ENCODE measurements around the gene CAPS. TPM values are rescaled to one million over a fixed set of nuclear protein-coding genes. Genes with fewer than 3 reads are reported as not detected.

CAPS gene
- total RNA-seq, 1 experiment from 2014 or later = 5.3 TPM

GRCh38 chr19:5957170-5957569 lies 43.1 kb downstream of the CAPS start:
- H3K4me3 Mint-ChIP-seq = no peak overlapping the region
- H3K27ac Mint-ChIP-seq = no peak overlapping the region
- CTCF ChIA-PET = interaction anchor here (1.3 to 5.2 kb wide), 2 partner anchors 11 to 65 kb away, joined by 3 to 41 read pairs; no protein-coding TSS in a partner anchor
- no peaks in the 10 kb centered on the region for H3K27me3 Mint-ChIP-seq (ENCODE audit: low read depth)
- peaks cover 84% of the 10 kb centered on the region for H3K4me1 Mint-ChIP-seq
- POLR2A ChIA-PET = no interaction called here
- no peaks in the 10 kb centered on the region for H3K36me3 Mint-ChIP-seq
- no peak for TF ChIP-seq OVOL2 (CRISPR knock-in tag; IDR thresholded peaks at IDR 0.05; ENCODE audit: borderline replicate concordance)
- TF ChIP-seq FOXK1 (CRISPR knock-in tag; IDR thresholded peaks at IDR 0.05) = no peak
- TF ChIP-seq NR3C1 (CRISPR knock-in tag; conservative IDR thresholded peaks at IDR 0.05; ENCODE audit: low read depth) = no peak
- TF ChIP-seq MLX (CRISPR knock-in tag; IDR thresholded peaks at IDR 0.05) = no peak
- no peak for TF ChIP-seq FOXP1 (CRISPR knock-in tag; IDR thresholded peaks at IDR 0.05; ENCODE audit: borderline replicate concordance)
- TF ChIP-seq, protein P1, sequence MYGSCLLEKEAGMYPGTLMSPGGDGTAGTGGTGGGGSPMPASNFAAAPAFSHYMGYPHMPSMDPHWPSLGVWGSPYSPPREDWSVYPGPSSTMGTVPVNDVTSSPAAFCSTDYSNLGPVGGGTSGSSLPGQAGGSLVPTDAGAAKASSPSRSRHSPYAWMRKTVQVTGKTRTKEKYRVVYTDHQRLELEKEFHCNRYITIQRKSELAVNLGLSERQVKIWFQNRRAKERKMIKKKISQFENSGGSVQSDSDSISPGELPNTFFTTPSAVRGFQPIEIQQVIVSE (CRISPR knock-in tag; IDR thresholded peaks at IDR 0.05; ENCODE audit: borderline replicate concordance) = no peak
- TF ChIP-seq, protein P2, sequence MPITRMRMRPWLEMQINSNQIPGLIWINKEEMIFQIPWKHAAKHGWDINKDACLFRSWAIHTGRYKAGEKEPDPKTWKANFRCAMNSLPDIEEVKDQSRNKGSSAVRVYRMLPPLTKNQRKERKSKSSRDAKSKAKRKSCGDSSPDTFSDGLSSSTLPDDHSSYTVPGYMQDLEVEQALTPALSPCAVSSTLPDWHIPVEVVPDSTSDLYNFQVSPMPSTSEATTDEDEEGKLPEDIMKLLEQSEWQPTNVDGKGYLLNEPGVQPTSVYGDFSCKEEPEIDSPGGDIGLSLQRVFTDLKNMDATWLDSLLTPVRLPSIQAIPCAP (CRISPR knock-in tag; IDR thresholded peaks at IDR 0.05) = no peak
- TF ChIP-seq, protein P3, sequence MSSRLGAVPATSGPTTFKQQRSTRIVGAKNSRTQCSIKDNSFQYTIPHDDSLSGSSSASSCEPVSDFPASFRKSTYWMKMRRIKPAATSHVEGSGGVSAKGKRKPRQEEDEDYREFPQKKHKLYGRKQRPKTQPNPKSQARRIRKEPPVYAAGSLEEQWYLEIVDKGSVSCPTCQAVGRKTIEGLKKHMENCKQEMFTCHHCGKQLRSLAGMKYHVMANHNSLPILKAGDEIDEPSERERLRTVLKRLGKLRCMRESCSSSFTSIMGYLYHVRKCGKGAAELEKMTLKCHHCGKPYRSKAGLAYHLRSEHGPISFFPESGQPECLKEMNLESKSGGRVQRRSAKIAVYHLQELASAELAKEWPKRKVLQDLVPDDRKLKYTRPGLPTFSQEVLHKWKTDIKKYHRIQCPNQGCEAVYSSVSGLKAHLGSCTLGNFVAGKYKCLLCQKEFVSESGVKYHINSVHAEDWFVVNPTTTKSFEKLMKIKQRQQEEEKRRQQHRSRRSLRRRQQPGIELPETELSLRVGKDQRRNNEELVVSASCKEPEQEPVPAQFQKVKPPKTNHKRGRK (CRISPR knock-in tag; IDR thresholded peaks at IDR 0.05; ENCODE audit: borderline replicate concordance) = no peak
- TF ChIP-seq ETV6 (CRISPR knock-in tag; IDR thresholded peaks at IDR 0.05) = no peak
- no peak for TF ChIP-seq ZNF138 (CRISPR knock-in tag; conservative IDR thresholded peaks at IDR 0.05)
- TF ChIP-seq SOX15 (CRISPR knock-in tag; IDR thresholded peaks at IDR 0.05) = no peak
- TF ChIP-seq ZNF263 (CRISPR knock-in tag; IDR thresholded peaks at IDR 0.05; ENCODE audit: low read depth) = no peak
- no peak for TF ChIP-seq RELA (CRISPR knock-in tag; IDR thresholded peaks at IDR 0.05; ENCODE audit: borderline replicate concordance)
- no peak for TF ChIP-seq ZNF232 (CRISPR knock-in tag; IDR thresholded peaks at IDR 0.05)
- TF ChIP-seq, protein P4, sequence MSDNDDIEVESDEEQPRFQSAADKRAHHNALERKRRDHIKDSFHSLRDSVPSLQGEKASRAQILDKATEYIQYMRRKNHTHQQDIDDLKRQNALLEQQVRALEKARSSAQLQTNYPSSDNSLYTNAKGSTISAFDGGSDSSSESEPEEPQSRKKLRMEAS (CRISPR knock-in tag; IDR thresholded peaks at IDR 0.05) = no peak
- no peak for TF ChIP-seq TP53 (CRISPR knock-in tag; IDR thresholded peaks at IDR 0.05)
- TF ChIP-seq ZMAT4 (CRISPR knock-in tag; IDR thresholded peaks at IDR 0.05) = no peak
- DNase-seq (ENCODE audit: low spot score) = no peak
- no peaks in the 10 kb centered on the region for H3K9me3 Mint-ChIP-seq
- ATAC-seq = no peak

- no peaks in the 10 kb centered on the region for H3K9me3 Mint-ChIP-seq
- DNase-seq (ENCODE audit: low spot score) (no peak), ATAC-seq (no peak)
- H3K36me3 Mint-ChIP-seq = no peaks in the 10 kb centered on the region
- H3K4me1 Mint-ChIP-seq = peaks cover 84% of the 10 kb centered on the region
- ChIA-PET CTCF (interaction anchor here (1.3 to 5.2 kb wide), 3 partner anchors 10 to 154 kb away, joined by 3 to 41 read pairs (median 11); no protein-coding TSS in a partner anchor), POLR2A (no interaction called here)
- H3K27me3 Mint-ChIP-seq (ENCODE audit: low read depth) = no peaks in the 10 kb centered on the region
- peak overlapping the region; percentile 87 for H3K27ac Mint-ChIP-seq
- no peak overlapping the region for H3K4me3 Mint-ChIP-seq
- TF ChIP-seq NFE2L1 (CRISPR knock-in tag; IDR thresholded peaks at IDR 0.05) (no peak), TCF7 (CRISPR knock-in tag; IDR thresholded peaks at IDR 0.05; ENCODE audit: low read depth) (no peak), ZNF219 (CRISPR knock-in tag; IDR thresholded peaks at IDR 0.05; ENCODE audit: borderline replicate concordance) (no peak), OVOL2 (CRISPR knock-in tag; IDR thresholded peaks at IDR 0.05; ENCODE audit: borderline replicate concordance) (no peak), SP1 (CRISPR knock-in tag; conservative IDR thresholded peaks at IDR 0.05) (no peak), PRDM15 (CRISPR knock-in tag; IDR thresholded peaks at IDR 0.05) (no peak), ZBTB21 (CRISPR knock-in tag; IDR thresholded peaks at IDR 0.05; ENCODE audit: borderline replicate concordance) (no peak), ATF1 (CRISPR knock-in tag; IDR thresholded peaks at IDR 0.05) (no peak), ZNF423 (CRISPR knock-in tag; IDR thresholded peaks at IDR 0.05) (no peak)
- TF ChIP-seq, protein P5, sequence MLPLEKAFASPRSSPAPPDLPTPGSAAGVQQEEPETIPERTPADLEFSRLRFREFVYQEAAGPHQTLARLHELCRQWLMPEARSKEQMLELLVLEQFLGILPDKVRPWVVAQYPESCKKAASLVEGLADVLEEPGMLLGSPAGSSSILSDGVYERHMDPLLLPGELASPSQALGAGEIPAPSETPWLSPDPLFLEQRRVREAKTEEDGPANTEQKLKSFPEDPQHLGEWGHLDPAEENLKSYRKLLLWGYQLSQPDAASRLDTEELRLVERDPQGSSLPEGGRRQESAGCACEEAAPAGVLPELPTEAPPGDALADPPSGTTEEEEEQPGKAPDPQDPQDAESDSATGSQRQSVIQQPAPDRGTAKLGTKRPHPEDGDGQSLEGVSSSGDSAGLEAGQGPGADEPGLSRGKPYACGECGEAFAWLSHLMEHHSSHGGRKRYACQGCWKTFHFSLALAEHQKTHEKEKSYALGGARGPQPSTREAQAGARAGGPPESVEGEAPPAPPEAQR (CRISPR knock-in tag; IDR thresholded peaks at IDR 0.05) = no peak
Measured at GRCh38 chr19:5958074-5958850, 44.2 kb downstream of the CAPS start.
